H1 (cell line): ENCODE results near the gene ITPKC. TPM values are rescaled to one million over a fixed set of nuclear protein-coding genes. Genes with fewer than 3 reads are reported as not detected.

ENCODE experiments used
- POLR2A ChIP-seq, 2 experiments: IDR thresholded peaks; 1 replicate in 1 of 2; 2 replicates in 1 of 2; pipeline ENCODE4 v1.6.1; 2011; ENCODE audit warnings: low read depth in 2 of 2, low read length in 2 of 2, mild to moderate bottlenecking in 2 of 2; ENCODE audit errors: control extremely low read depth in 1 of 2
- RNF2 ChIP-seq: fragments of 200-900, 300-1000 bp; sonication (generic); IDR thresholded peaks from 2 replicates; pipeline ENCODE4 v1.7.1; 2016; ENCODE audit warnings: borderline replicate concordance, low read depth, mild to moderate bottlenecking, antibody characterized with exemption, low read length; ENCODE audit not compliant: poor library complexity, severe bottlenecking; ENCODE audit errors: missing control alignments
- polyA plus RNA-seq, 7 experiments: library from polyadenylated mRNA; depleted of rRNA in 3 of 7; stranded (reverse) in 5 of 7; unstranded in 2 of 7; fragments of >200 nt in 5 of 7; fragments of 200-250 nt in 2 of 7; gene quantifications; 1 replicate in 5 of 7; 2 replicates in 1 of 7; 4 replicates in 1 of 7; pipeline versions ENCODE4 v1.2.1 to v1.2.3, GENCODE V29; 2011 to 2013; ENCODE audit warnings: missing spikeins in 2 of 7, mixed read lengths in 2 of 7
- total RNA-seq: library from RNA; stranded (reverse); fragmentation: NEBNext Ultra II Directional; extraction: Animal tissue kit (Norgen Biotek cat#: 25700); gene quantifications from 2 replicates; pipeline ENCODE4 v1.2.1, GENCODE V29; 2021

ITPKC gene
- total and polyA plus RNA-seq, 2 of the 8 experiments (the other 6 are each of a cell fraction or from before 2014, with no cell fraction given) = 5.2 to 8.9 TPM

DNA sequence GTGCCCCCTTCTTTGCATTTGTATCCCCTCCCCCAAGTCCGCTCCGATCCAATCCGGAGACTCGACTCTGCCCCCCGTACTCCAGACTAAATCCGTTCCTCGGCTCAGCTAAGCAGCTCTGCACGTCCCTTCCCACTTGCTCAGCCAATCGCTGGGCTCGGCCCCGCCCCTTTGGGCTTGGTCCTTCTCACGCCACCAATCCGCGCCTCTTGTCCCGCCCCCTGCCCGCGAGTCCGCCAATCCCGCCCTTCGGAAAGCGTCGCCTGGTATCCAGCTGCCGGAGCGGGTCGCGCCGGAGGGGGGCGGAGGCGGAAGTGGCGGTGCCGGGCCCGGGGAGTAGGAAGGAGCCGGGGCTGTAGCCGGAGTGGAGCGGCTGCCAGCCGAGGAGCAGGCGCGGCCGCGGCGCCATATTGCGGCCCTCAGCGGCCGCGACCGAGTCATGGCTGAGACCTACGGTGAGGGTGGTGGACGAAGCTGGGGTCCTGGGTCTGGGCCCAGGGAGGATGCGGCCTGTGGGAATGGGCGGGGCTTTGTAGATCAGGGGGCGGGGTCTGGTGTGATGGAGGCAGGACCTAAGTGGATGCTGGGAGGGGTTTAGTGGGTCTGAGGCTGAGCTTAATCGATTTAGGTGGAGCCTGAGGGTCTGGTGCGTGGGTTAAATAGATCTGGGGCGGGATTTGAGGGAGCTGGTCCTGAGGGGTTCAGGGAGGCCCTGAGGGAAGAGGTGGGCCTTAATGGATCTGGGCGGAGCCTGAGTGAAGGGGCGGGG, 61.2 kb downstream of the ITPKC start, which contains the start of gene RAB4B (continued):
- TF ChIP-seq RNF2 = no peak
- TF ChIP-seq POLR2A (IDR thresholded peaks at IDR 0.05; ENCODE audit: control extremely low read depth in 1 of 2, low read depth in 2 of 2, low read length in 2 of 2) = no peak
